ENCODE results near the gene ST6GALNAC2.

GRCh38 chr17:76597156-76598003 is 11.7 kb upstream of the ST6GALNAC2 start:
- no peak for TF ChIP-seq POLR2A (IDR thresholded peaks at IDR 0.05; ENCODE audit: low read depth)
- TF ChIP-seq CTCF (IDR thresholded peaks at IDR 0.05) = no peak
- TF ChIP-seq POLR2AphosphoS5 (IDR thresholded peaks at IDR 0.05) = no peak

Measured in esophagus muscularis mucosa (tissue), 3 donors.